Measurements from ENCODE around the gene TCP10L.

DNA sequence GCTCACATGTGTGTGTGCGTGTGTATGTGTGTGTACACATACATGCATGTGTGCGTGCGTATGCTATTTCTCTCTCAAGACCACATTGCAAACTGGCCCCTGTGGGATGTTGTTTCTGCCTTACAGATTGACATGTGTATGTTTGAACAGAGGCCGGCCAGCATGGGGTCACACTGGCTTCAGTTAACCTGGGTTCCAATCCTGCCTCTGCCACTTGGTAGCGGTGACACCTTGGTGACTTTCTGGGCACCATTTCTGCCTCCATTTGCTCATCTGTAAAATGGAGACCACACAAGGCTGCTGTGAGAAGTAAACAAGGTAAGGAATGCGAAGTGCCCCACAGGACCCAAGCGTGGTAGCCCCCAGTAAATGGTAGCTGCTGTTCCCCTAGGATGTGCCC is 51.7 kb downstream of the TCP10L start:
- no peak for TF ChIP-seq CEBPB (IDR thresholded peaks at IDR 0.05; ENCODE audit: low read depth, low read length)
- TF ChIP-seq, protein P1, sequence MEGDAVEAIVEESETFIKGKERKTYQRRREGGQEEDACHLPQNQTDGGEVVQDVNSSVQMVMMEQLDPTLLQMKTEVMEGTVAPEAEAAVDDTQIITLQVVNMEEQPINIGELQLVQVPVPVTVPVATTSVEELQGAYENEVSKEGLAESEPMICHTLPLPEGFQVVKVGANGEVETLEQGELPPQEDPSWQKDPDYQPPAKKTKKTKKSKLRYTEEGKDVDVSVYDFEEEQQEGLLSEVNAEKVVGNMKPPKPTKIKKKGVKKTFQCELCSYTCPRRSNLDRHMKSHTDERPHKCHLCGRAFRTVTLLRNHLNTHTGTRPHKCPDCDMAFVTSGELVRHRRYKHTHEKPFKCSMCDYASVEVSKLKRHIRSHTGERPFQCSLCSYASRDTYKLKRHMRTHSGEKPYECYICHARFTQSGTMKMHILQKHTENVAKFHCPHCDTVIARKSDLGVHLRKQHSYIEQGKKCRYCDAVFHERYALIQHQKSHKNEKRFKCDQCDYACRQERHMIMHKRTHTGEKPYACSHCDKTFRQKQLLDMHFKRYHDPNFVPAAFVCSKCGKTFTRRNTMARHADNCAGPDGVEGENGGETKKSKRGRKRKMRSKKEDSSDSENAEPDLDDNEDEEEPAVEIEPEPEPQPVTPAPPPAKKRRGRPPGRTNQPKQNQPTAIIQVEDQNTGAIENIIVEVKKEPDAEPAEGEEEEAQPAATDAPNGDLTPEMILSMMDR (conservative IDR thresholded peaks at IDR 0.05; ENCODE audit: low read depth, low read length) = no peak
- TF ChIP-seq RCOR1 (IDR thresholded peaks at IDR 0.05; ENCODE audit: insufficient replicate concordance, low read length) = no peak
- TF ChIP-seq POLR2A (IDR thresholded peaks at IDR 0.05; ENCODE audit: low read depth, low read length) = no peak
- no peak for TF ChIP-seq MAFK (IDR thresholded peaks at IDR 0.05; ENCODE audit: low read depth, low read length)
- no peak for TF ChIP-seq RFX5 (IDR thresholded peaks at IDR 0.05; ENCODE audit: low read depth, low read length)
- TF ChIP-seq, protein P2, sequence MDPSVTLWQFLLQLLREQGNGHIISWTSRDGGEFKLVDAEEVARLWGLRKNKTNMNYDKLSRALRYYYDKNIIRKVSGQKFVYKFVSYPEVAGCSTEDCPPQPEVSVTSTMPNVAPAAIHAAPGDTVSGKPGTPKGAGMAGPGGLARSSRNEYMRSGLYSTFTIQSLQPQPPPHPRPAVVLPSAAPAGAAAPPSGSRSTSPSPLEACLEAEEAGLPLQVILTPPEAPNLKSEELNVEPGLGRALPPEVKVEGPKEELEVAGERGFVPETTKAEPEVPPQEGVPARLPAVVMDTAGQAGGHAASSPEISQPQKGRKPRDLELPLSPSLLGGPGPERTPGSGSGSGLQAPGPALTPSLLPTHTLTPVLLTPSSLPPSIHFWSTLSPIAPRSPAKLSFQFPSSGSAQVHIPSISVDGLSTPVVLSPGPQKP (IDR thresholded peaks at IDR 0.05; ENCODE audit: borderline replicate concordance, low read depth, low read length) = no peak
- no peak for TF ChIP-seq BHLHE40 (IDR thresholded peaks at IDR 0.05; ENCODE audit: low read depth, low read length)
- no peak for TF ChIP-seq FOS (IDR thresholded peaks at IDR 0.05; ENCODE audit: low read depth, low read length)

Measured in IMR-90 (cell line).